ENCODE data around the gene TMEM253. TPM values are rescaled to one million over a fixed set of nuclear protein-coding genes. Genes with fewer than 3 reads are reported as not detected.

TMEM253 gene
- total RNA-seq, 1 experiment from 2014 or later: 0.59 TPM

DNA sequence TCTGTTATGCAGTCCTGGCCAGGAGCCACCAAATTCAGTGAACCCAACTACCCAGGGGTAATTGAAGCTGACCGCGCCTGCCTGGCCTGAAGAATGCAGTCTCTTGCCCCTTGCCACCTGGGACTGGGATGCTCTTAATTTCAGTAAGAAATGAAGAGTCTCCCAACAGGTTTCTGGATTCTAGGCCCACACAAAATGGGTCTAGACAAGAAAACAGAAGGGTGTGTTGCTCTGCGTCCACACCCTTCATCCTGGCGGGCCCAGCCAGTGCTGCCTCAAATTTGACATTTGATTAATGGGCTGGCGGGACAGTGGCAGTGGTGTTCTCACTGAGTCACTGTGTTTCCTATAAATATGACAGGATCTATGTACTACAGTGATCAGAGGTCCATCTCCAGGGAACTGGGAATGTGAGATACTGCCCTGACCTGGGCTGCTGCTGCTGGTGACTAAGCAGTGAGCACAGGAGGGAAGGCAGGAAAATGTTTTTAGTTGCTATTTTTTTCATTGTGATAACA, 6.5 kb downstream of the TMEM253 start:
- Histone ChIP-seq H3K9ac (ENCODE audit: low read length) (peak overlapping the region; percentile 22; the same call in 1 of the 2 replicates), H3K27ac (ENCODE audit: low read depth, low read length) (peak overlapping the region; percentile 67), H3K27me3 (ENCODE audit: insufficient read depth, low read length) (no peaks in the 10 kb centered on the region), H3K4me2 (ENCODE audit: low read length) (peak overlapping the region; percentile 66), H4K20me1 (ENCODE audit: insufficient read depth) (no peaks in the 10 kb centered on the region), H3K4me1 (ENCODE audit: control insufficient read depth in 1 of 2, insufficient read depth in 2 of 2, low read length in 2 of 2) (peaks cover 41 to 56% of the 10 kb centered on the region in 2 experiments), H3K36me3 (ENCODE audit: control insufficient read depth in 1 of 2, insufficient read depth in 2 of 2, low read length in 2 of 2) (no peaks in the 10 kb centered on the region), H3K9me2 (ENCODE audit: insufficient read depth) (no peaks in the 10 kb centered on the region), H3K79me2 (ENCODE audit: insufficient read depth, low read length) (no peaks in the 10 kb centered on the region), H3K4me3 (replicated peaks in 1 of 2; ENCODE audit: low read depth in 1 of 2, low read length in 2 of 2) (peak overlapping the region in 1 of 2 experiments; percentile 13; a peak in 1 of 4 replicates), H3K9me3 (ENCODE audit: control insufficient read depth in 1 of 2, insufficient read depth in 1 of 2, low read depth in 1 of 2, low read length in 2 of 2) (no peaks in the 10 kb centered on the region), H2AFZ (ENCODE audit: low read depth, low read length, poor library complexity, severe bottlenecking) (peak overlapping the region; percentile 97)
- intact Hi-C loops (cut with micrococcal nuclease): loop anchor here (1.0 to 10.0 kb wide), 2 partner anchors 93 to 253 kb away; no protein-coding TSS in a partner anchor
- CTCF ChIA-PET: interaction anchor here (0.8 to 2.4 kb wide), 7 partner anchors 12 to 132 kb away, joined by 3 to 16 read pairs (median 5); no protein-coding TSS in a partner anchor
- BruUV-seq (replicated peaks): no TSS peak
- TF ChIP-seq ELF1 (IDR thresholded peaks at IDR 0.05; ENCODE audit: borderline replicate concordance, low read depth): no peak
- peak; percentile 13 for TF ChIP-seq ZFX (IDR thresholded peaks at IDR 0.05)
- DNase-seq (ENCODE audit: low read depth, low spot score): peak; percentile 51
- POLR2A ChIA-PET: interaction anchor here (2.0 kb wide), 1 partner anchor 93 kb away, joined by 4 read pairs; no protein-coding TSS in a partner anchor
- peak; percentile 19 for ATAC-seq
- RAD21 ChIA-PET (ENCODE audit: low non-redundant PET in 1 of 2, low total read pairs in 2 of 2, uncharacterized antibody in 2 of 2, unreplicated experiment in 2 of 2): interaction anchor here in 1 of 2 experiments (0.8 kb wide), 1 partner anchor 30 kb away, joined by 3 read pairs; no protein-coding TSS in a partner anchor

DNA sequence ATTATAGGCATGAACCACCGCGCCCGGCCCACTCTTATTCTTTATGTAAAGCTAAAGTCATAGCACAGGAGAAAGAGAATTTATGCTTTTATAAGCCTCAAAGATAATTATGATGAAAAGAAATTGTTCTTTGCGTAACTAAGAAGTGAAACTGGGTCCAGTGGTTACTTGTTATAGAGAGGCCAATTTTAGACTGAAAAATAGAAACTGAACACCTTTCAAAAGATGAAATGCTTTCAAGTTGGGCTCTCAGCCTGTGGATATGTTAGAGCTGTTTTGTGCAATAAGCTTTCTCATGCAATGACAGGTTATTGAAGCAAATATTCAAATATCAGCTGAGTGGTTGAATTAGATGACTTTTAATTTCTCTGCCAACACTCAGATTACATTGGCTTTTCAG, 7.9 kb downstream of the TMEM253 start:
- ATAC-seq: no peak
- H3K4me1 ChIP-seq (ENCODE audit: control insufficient read depth in 1 of 2, insufficient read depth in 2 of 2, low read length in 2 of 2): peaks cover 34 to 45% of the 10 kb centered on the region in 2 experiments
- no peaks in the 10 kb centered on the region for H3K9me2 ChIP-seq (ENCODE audit: insufficient read depth)
- no peak overlapping the region for H3K27ac ChIP-seq (ENCODE audit: low read depth, low read length)
- H3K9ac ChIP-seq (ENCODE audit: low read length): no peak overlapping the region
- no peaks in the 10 kb centered on the region for H3K79me2 ChIP-seq (ENCODE audit: insufficient read depth, low read length)
- no peak overlapping the region for H2AFZ ChIP-seq (ENCODE audit: low read depth, low read length, poor library complexity, severe bottlenecking)
- no peak overlapping the region for H3K4me2 ChIP-seq (ENCODE audit: low read length)
- no peaks in the 10 kb centered on the region for H3K36me3 ChIP-seq (ENCODE audit: control insufficient read depth in 1 of 2, insufficient read depth in 2 of 2, low read length in 2 of 2)
- ChIA-PET POLR2A (interaction anchor here (2.0 kb wide), 1 partner anchor 94 kb away, joined by 4 read pairs; no protein-coding TSS in a partner anchor), RAD21 (ENCODE audit: low non-redundant PET in 1 of 2, low total read pairs in 2 of 2, uncharacterized antibody in 2 of 2, unreplicated experiment in 2 of 2) (no interaction called here), CTCF (interaction anchor here (1.0 to 2.4 kb wide), 3 partner anchors 40 to 94 kb away, joined by 3 to 16 read pairs (median 11); no protein-coding TSS in a partner anchor)
- BruUV-seq (replicated peaks): no TSS peak
- DNase-seq (ENCODE audit: low read depth, low spot score): no peak
- no peaks in the 10 kb centered on the region for H3K27me3 ChIP-seq (ENCODE audit: insufficient read depth, low read length)
- intact Hi-C loops (cut with micrococcal nuclease): loop anchor here (10.0 kb wide), 1 partner anchor 254 kb away; no protein-coding TSS in a partner anchor
- H3K9me3 ChIP-seq (ENCODE audit: control insufficient read depth in 1 of 2, insufficient read depth in 1 of 2, low read depth in 1 of 2, low read length in 2 of 2): no peaks in the 10 kb centered on the region
- no peaks in the 10 kb centered on the region for H4K20me1 ChIP-seq (ENCODE audit: insufficient read depth)
- no peak overlapping the region for H3K4me3 ChIP-seq (replicated peaks in 1 of 2; ENCODE audit: low read depth in 1 of 2, low read length in 2 of 2)
- TF ChIP-seq ELF1 (IDR thresholded peaks at IDR 0.05; ENCODE audit: borderline replicate concordance, low read depth) (no peak), TCF7L2 (IDR thresholded peaks at IDR 0.05; ENCODE audit: borderline replicate concordance, extremely low read depth, insufficient read depth, insufficient read length) (no peak), SIN3A (IDR thresholded peaks at IDR 0.05; ENCODE audit: low read depth) (no peak), SRF (IDR thresholded peaks at IDR 0.05; ENCODE audit: low read depth) (no peak), CBX3 (IDR thresholded peaks at IDR 0.05; ENCODE audit: low read depth) (no peak), EGR1 (IDR thresholded peaks at IDR 0.05; ENCODE audit: low read depth) (no peak), CEBPB (IDR thresholded peaks at IDR 0.05; ENCODE audit: low read depth) (no peak), FOSL1 (IDR thresholded peaks at IDR 0.05; ENCODE audit: low read depth) (no peak), SP1 (IDR thresholded peaks at IDR 0.05; ENCODE audit: low read depth) (no peak), ZNF274 (IDR thresholded peaks at IDR 0.05; ENCODE audit: low read depth, low read length) (no peak), RAD21 (IDR thresholded peaks at IDR 0.05; ENCODE audit: low read depth) (no peak), JUND (IDR thresholded peaks at IDR 0.05) (no peak), POLR2AphosphoS5 (IDR thresholded peaks at IDR 0.05; ENCODE audit: low read depth, low read length) (no peak)
- TF ChIP-seq, protein P1, sequence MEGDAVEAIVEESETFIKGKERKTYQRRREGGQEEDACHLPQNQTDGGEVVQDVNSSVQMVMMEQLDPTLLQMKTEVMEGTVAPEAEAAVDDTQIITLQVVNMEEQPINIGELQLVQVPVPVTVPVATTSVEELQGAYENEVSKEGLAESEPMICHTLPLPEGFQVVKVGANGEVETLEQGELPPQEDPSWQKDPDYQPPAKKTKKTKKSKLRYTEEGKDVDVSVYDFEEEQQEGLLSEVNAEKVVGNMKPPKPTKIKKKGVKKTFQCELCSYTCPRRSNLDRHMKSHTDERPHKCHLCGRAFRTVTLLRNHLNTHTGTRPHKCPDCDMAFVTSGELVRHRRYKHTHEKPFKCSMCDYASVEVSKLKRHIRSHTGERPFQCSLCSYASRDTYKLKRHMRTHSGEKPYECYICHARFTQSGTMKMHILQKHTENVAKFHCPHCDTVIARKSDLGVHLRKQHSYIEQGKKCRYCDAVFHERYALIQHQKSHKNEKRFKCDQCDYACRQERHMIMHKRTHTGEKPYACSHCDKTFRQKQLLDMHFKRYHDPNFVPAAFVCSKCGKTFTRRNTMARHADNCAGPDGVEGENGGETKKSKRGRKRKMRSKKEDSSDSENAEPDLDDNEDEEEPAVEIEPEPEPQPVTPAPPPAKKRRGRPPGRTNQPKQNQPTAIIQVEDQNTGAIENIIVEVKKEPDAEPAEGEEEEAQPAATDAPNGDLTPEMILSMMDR (IDR thresholded peaks at IDR 0.05 in 2 of 3, conservative IDR thresholded peaks at IDR 0.05 in 1 of 3; ENCODE audit: borderline replicate concordance in 1 of 3, insufficient read depth in 1 of 3, low read depth in 2 of 3, low read length in 2 of 3): no peak
- TF ChIP-seq, protein P2, sequence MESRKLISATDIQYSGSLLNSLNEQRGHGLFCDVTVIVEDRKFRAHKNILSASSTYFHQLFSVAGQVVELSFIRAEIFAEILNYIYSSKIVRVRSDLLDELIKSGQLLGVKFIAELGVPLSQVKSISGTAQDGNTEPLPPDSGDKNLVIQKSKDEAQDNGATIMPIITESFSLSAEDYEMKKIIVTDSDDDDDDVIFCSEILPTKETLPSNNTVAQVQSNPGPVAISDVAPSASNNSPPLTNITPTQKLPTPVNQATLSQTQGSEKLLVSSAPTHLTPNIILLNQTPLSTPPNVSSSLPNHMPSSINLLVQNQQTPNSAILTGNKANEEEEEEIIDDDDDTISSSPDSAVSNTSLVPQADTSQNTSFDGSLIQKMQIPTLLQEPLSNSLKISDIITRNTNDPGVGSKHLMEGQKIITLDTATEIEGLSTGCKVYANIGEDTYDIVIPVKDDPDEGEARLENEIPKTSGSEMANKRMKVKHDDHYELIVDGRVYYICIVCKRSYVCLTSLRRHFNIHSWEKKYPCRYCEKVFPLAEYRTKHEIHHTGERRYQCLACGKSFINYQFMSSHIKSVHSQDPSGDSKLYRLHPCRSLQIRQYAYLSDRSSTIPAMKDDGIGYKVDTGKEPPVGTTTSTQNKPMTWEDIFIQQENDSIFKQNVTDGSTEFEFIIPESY (IDR thresholded peaks at IDR 0.05; ENCODE audit: extremely low read depth, insufficient replicate concordance, low read length): no peak
- TF ChIP-seq, protein P3, sequence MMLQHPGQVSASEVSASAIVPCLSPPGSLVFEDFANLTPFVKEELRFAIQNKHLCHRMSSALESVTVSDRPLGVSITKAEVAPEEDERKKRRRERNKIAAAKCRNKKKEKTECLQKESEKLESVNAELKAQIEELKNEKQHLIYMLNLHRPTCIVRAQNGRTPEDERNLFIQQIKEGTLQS (IDR thresholded peaks at IDR 0.05): no peak
